OCI-LY1 (cell line): ENCODE data around the gene ADAMTS18.

Source experiments
- H2AFZ ChIP-seq: fragments of 200-600 bp; sonication (generic), shearing (Covaris generic); 2 replicates; pipeline ENCODE4 v1.6.0; 2014; ENCODE audit warnings: antibody characterized with exemption, mild to moderate bottlenecking, low read length
- H3F3A ChIP-seq: fragments of 200-600 bp; sonication (generic), shearing (Covaris generic); 2 replicates; pipeline ENCODE4 v1.6.0; 2014; ENCODE audit warnings: mild to moderate bottlenecking, antibody characterized with exemption, low read length, moderate library complexity; ENCODE audit not compliant: insufficient read depth
- H3K27ac ChIP-seq: fragments of 200-600 bp; sonication (generic); 2 replicates; pipeline ENCODE4 v1.5.1; 2014; ENCODE audit warnings: low read length, mixed run types, mild to moderate bottlenecking, low read depth; ENCODE audit not compliant: poor library complexity, severe bottlenecking
- H3K27me3 ChIP-seq: fragments of 200-600 bp; sonication (generic); 2 replicates; pipeline ENCODE4 v1.6.0; 2014; ENCODE audit warnings: antibody characterized with exemption, mild to moderate bottlenecking, low read length, moderate library complexity; ENCODE audit not compliant: insufficient read depth
- H3K36me3 ChIP-seq: fragments of 200-600 bp; sonication (generic); 2 replicates; pipeline ENCODE4 v1.6.1; 2014; ENCODE audit warnings: mild to moderate bottlenecking, antibody characterized with exemption, low read length, moderate library complexity, mixed read lengths; ENCODE audit not compliant: insufficient read depth
- H3K4me1 ChIP-seq: fragments of 200-600 bp; sonication (generic); 2 replicates; pipeline ENCODE4 v1.5.1; 2014; ENCODE audit warnings: mild to moderate bottlenecking, low read length, moderate library complexity; ENCODE audit not compliant: insufficient read depth, severe bottlenecking
- H3K4me2 ChIP-seq: fragments of 200-600 bp; sonication (generic), shearing (Covaris generic); 2 replicates; pipeline ENCODE4 v1.6.1; 2014; ENCODE audit warnings: low read length
- H3K4me3 ChIP-seq: fragments of 200-600 bp; sonication (generic); 2 replicates; pipeline ENCODE4 v1.5.1; 2014; ENCODE audit warnings: low read length, low read depth, mild to moderate bottlenecking, mixed read lengths; ENCODE audit not compliant: poor library complexity, severe bottlenecking
- H3K79me2 ChIP-seq: fragments of 200-600 bp; shearing (Covaris generic); 2 replicates; pipeline ENCODE4 v1.6.1; 2016; ENCODE audit warnings: mixed run types, low read length, mixed read lengths; ENCODE audit not compliant: insufficient read depth
- H3K9ac ChIP-seq: fragments of 200-600 bp; sonication (generic), shearing (Covaris generic); 2 replicates; pipeline ENCODE4 v1.6.1; 2014; ENCODE audit warnings: mild to moderate bottlenecking, low read length, mixed read lengths
- H3K9me2 ChIP-seq: fragments of 200-600 bp; sonication (generic), shearing (Covaris generic); 2 replicates; pipeline ENCODE4 v1.6.1; 2014; ENCODE audit warnings: low read depth, mild to moderate bottlenecking, low read length, mixed read lengths
- H3K9me3 ChIP-seq: fragments of 200-600 bp; shearing (Covaris generic); 2 replicates; pipeline ENCODE4 v1.6.1; 2014; ENCODE audit warnings: low read length, mixed read lengths
- H4K20me1 ChIP-seq: fragments of 200-600 bp; sonication (generic), shearing (Covaris generic); 2 replicates; pipeline ENCODE4 v1.6.0; 2016; ENCODE audit warnings: mild to moderate bottlenecking, low read length; ENCODE audit not compliant: insufficient read depth
- CTCF ChIP-seq: fragments of 200-600 bp; sonication (generic), shearing (Covaris generic); IDR thresholded peaks from 2 replicates; pipeline ENCODE4 v1.5.1; 2017; ENCODE audit warnings: mild to moderate bottlenecking, antibody characterized with exemption, low read length, moderate library complexity, mixed read lengths
- EZH2 ChIP-seq: fragments of 200-600 bp; sonication (generic), shearing (Covaris generic); IDR thresholded peaks from 2 replicates; pipeline ENCODE4 v1.8.0; 2017; ENCODE audit warnings: borderline replicate concordance, mixed run types, mild to moderate bottlenecking, antibody characterized with exemption, low read length, moderate library complexity, mixed read lengths

ADAMTS18 gene

GRCh38 chr16:77306075-77306474 lies 128.8 kb downstream of the ADAMTS18 start:
- Histone ChIP-seq H3K9me2 (no peaks in the 10 kb centered on the region), H3K79me2 (no peaks in the 10 kb centered on the region), H3K9me3 (no peaks in the 10 kb centered on the region), H3K4me2 (no peak overlapping the region), H3K27me3 (no peaks in the 10 kb centered on the region), H3K27ac (no peak overlapping the region), H4K20me1 (no peaks in the 10 kb centered on the region), H3F3A (no peaks in the 10 kb centered on the region), H3K4me3 (no peak overlapping the region), H2AFZ (no peak overlapping the region), H3K4me1 (no peaks in the 10 kb centered on the region), H3K36me3 (no peaks in the 10 kb centered on the region), H3K9ac (no peak overlapping the region)
- TF ChIP-seq EZH2 = no peak
- no peak for TF ChIP-seq CTCF

GRCh38 chr16:77304877-77305276 lies 130.0 kb downstream of the ADAMTS18 start:
- H3K4me1 ChIP-seq = no peaks in the 10 kb centered on the region
- no peak overlapping the region for H3K4me2 ChIP-seq
- no peaks in the 10 kb centered on the region for H3K9me2 ChIP-seq
- no peaks in the 10 kb centered on the region for H3K9me3 ChIP-seq
- no peaks in the 10 kb centered on the region for H3K79me2 ChIP-seq
- H3K4me3 ChIP-seq = no peak overlapping the region
- no peak overlapping the region for H2AFZ ChIP-seq
- no peaks in the 10 kb centered on the region for H3F3A ChIP-seq
- no peak overlapping the region for H3K9ac ChIP-seq
- no peak overlapping the region for H3K27ac ChIP-seq
- no peaks in the 10 kb centered on the region for H3K36me3 ChIP-seq
- no peaks in the 10 kb centered on the region for H4K20me1 ChIP-seq
- no peaks in the 10 kb centered on the region for H3K27me3 ChIP-seq
- TF ChIP-seq EZH2 = no peak
- no peak for TF ChIP-seq CTCF

- no peak overlapping the region for H3K9ac ChIP-seq
- H3K27ac ChIP-seq = no peak overlapping the region
- TF ChIP-seq CTCF = no peak
- H3K4me1 ChIP-seq = no peaks in the 10 kb centered on the region
- H3K36me3 ChIP-seq = no peaks in the 10 kb centered on the region
- no peak overlapping the region for H2AFZ ChIP-seq
- H4K20me1 ChIP-seq = no peaks in the 10 kb centered on the region
- no peaks in the 10 kb centered on the region for H3F3A ChIP-seq
- no peaks in the 10 kb centered on the region for H3K27me3 ChIP-seq
- no peaks in the 10 kb centered on the region for H3K9me3 ChIP-seq
- H3K4me2 ChIP-seq = no peak overlapping the region
- no peaks in the 10 kb centered on the region for H3K79me2 ChIP-seq
- H3K4me3 ChIP-seq = no peak overlapping the region
- no peaks in the 10 kb centered on the region for H3K9me2 ChIP-seq
Measured at GRCh38 chr16:77304134-77304533, 130.7 kb downstream of the ADAMTS18 start.
